Mesendoderm (in vitro differentiated cells): ENCODE measurements around the gene CENATAC.

Experiments
- DNase-seq: peaks from one replicate; pipeline ENCODE4 v3.0.0; 2013
- H2AK5ac ChIP-seq: 2 replicates; pipeline ENCODE4 v1.6.1; 2013; ENCODE audit warnings: low read length, inconsistent platforms
- H2BK120ac ChIP-seq: 2 replicates; pipeline ENCODE4 v1.6.1; 2013; ENCODE audit warnings: low read depth, mild to moderate bottlenecking, low read length, moderate library complexity, mixed read lengths
- H2BK15ac ChIP-seq: replicated peaks from 2 replicates; pipeline ENCODE4 v1.6.1; 2013; ENCODE audit warnings: low read depth, mild to moderate bottlenecking, moderate library complexity
- H2BK5ac ChIP-seq: 2 replicates; pipeline ENCODE4 v1.6.1; 2013; ENCODE audit warnings: low read length, inconsistent platforms
- H3K18ac ChIP-seq: 2 replicates; pipeline ENCODE4 v1.6.1; 2013; ENCODE audit warnings: mild to moderate bottlenecking, low read length, mixed read lengths
- H3K23ac ChIP-seq: one replicate; pipeline ENCODE4 v1.6.1; 2013; ENCODE audit warnings: low read length
- H3K27ac ChIP-seq: 2 replicates; pipeline ENCODE4 v1.5.1; 2013; ENCODE audit warnings: low read depth, mild to moderate bottlenecking, inconsistent platforms, low read length, moderate library complexity
- H3K27me3 ChIP-seq: 2 replicates; pipeline ENCODE4 v1.6.1; 2013; ENCODE audit warnings: low read length, control low read depth, mild to moderate bottlenecking, inconsistent platforms; ENCODE audit not compliant: insufficient read depth, poor library complexity
- H3K36me3 ChIP-seq: 2 replicates; pipeline ENCODE4 v1.6.1; 2013; ENCODE audit warnings: low read length, inconsistent platforms; ENCODE audit not compliant: control insufficient read depth, insufficient read depth
- H3K4ac ChIP-seq: one replicate; pipeline ENCODE4 v1.6.1; 2013; ENCODE audit warnings: low read depth, mild to moderate bottlenecking, low read length, moderate library complexity
- H3K4me1 ChIP-seq: 2 replicates; pipeline ENCODE4 v1.6.1; 2013; ENCODE audit warnings: low read depth, low read length, inconsistent platforms; ENCODE audit not compliant: control insufficient read depth
- H3K4me2 ChIP-seq: 2 replicates; pipeline ENCODE4 v1.6.1; 2013; ENCODE audit warnings: low read length
- H3K4me3 ChIP-seq: 2 replicates; pipeline ENCODE4 v1.5.1; 2013; ENCODE audit warnings: mild to moderate bottlenecking, low read length
- H3K56ac ChIP-seq: one replicate; pipeline ENCODE4 v1.6.1; 2013; ENCODE audit warnings: low read length
- H3K79me1 ChIP-seq: 2 replicates; pipeline ENCODE4 v1.6.1; 2013; ENCODE audit warnings: low read length, inconsistent platforms
- H3K79me2 ChIP-seq: 2 replicates; pipeline ENCODE4 v1.6.1; 2013; ENCODE audit warnings: mild to moderate bottlenecking, low read length; ENCODE audit not compliant: control insufficient read depth, insufficient read depth
- H3K9ac ChIP-seq: 2 replicates; pipeline ENCODE4 v1.6.1; 2013; ENCODE audit warnings: low read length, inconsistent platforms
- H4K5ac ChIP-seq: one replicate; pipeline ENCODE4 v1.6.1; 2013; ENCODE audit warnings: low read length
- H4K8ac ChIP-seq: one replicate; pipeline ENCODE4 v1.6.1; 2013; ENCODE audit warnings: low read depth, mild to moderate bottlenecking, control low read depth, low read length, moderate library complexity
- WGBS: extraction: QIAGEN DNeasy Blood & Tissue Kit; methylation state at CpG from one replicate; pipeline ENCODE4 v1.1.7; 2013; ENCODE audit warnings: low lambda C conversion rate, missing lambda C conversion rate; ENCODE audit not compliant: insufficient coverage; ENCODE audit errors: extremely low coverage; 5-methylcytosine and 5-hydroxymethylcytosine counted together

Gene CENATAC

DNA sequence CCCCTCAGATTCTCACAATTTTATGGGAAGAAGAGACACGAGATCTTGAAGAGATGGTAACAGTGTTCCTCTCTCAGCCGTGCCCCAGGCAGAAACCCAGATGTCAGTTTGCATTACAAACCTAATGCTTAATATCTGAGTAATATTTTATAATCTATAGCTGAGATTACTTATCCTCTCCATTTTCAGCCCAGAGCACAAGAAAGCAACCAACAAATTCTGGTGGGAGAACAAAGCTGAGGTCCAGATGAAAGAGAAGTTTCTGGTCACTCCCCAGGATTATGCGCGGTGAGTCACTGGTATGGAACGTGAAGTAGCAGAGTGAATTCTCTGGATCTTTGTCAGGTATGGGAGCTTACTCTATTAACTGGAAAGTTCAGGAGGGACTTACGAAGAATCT lies 884 bp downstream of the CENATAC start:
- H3K4me2 ChIP-seq: peak overlapping the region; percentile 99
- no peak overlapping the region for H3K23ac ChIP-seq
- peak overlapping the region; percentile 57 for H3K18ac ChIP-seq
- no peak overlapping the region for H4K8ac ChIP-seq
- peaks cover 8% of the 10 kb centered on the region for H3K79me2 ChIP-seq
- H3K4me3 ChIP-seq: peak overlapping the region; percentile 92
- peak; percentile 93 for DNase-seq
- peak overlapping the region; percentile 98 for H3K56ac ChIP-seq
- no peak overlapping the region for H2BK15ac ChIP-seq
- WGBS: no CpG with 5 or more reads among the region's 6 CpGs
- peaks cover 13% of the 10 kb centered on the region for H3K79me1 ChIP-seq
- peak overlapping the region; percentile 91 for H3K9ac ChIP-seq
- no peaks in the 10 kb centered on the region for H3K27me3 ChIP-seq
- peaks cover 2% of the 10 kb centered on the region for H3K4me1 ChIP-seq
- no peak overlapping the region for H2BK5ac ChIP-seq
- no peak overlapping the region for H2BK120ac ChIP-seq
- H4K5ac ChIP-seq: no peak overlapping the region
- H3K27ac ChIP-seq: peak overlapping the region; percentile 60
- H3K4ac ChIP-seq: peak overlapping the region; percentile 66
- H2AK5ac ChIP-seq: no peak overlapping the region
- no peaks in the 10 kb centered on the region for H3K36me3 ChIP-seq

DNA sequence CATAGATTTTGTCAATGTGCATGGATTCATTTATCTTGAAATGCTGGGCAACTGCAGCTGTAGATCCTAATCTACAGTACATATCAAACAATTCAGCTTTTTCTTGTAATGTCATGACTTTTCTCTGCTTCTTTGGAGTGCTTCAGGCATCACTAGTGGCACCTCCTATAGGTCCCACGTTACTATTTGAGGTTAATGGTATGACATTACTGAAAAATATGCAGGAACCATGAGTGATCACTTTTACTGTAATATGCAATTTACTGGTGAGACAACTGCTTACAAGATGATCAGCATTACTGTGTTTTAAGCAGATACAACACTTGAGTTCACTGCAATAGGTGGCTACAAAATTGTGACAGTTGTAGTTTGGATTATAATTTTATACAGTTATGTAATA lies 3.0 kb downstream of the CENATAC start:
- Histone ChIP-seq H3K36me3 (no peaks in the 10 kb centered on the region), H4K5ac (no peak overlapping the region), H2BK120ac (no peak overlapping the region), H3K4ac (no peak overlapping the region), H3K4me2 (no peak overlapping the region), H3K23ac (no peak overlapping the region), H3K56ac (no peak overlapping the region), H3K27ac (no peak overlapping the region), H3K4me3 (no peak overlapping the region), H3K9ac (no peak overlapping the region), H3K79me2 (peaks cover 8% of the 10 kb centered on the region), H3K27me3 (no peaks in the 10 kb centered on the region), H2AK5ac (no peak overlapping the region), H4K8ac (no peak overlapping the region), H2BK5ac (no peak overlapping the region), H3K79me1 (peaks cover 13% of the 10 kb centered on the region), H3K18ac (no peak overlapping the region), H3K4me1 (peaks cover 2% of the 10 kb centered on the region), H2BK15ac (no peak overlapping the region)
- no peak for DNase-seq
- WGBS: no CpG with 5 or more reads among the region's 1 CpG

DNA sequence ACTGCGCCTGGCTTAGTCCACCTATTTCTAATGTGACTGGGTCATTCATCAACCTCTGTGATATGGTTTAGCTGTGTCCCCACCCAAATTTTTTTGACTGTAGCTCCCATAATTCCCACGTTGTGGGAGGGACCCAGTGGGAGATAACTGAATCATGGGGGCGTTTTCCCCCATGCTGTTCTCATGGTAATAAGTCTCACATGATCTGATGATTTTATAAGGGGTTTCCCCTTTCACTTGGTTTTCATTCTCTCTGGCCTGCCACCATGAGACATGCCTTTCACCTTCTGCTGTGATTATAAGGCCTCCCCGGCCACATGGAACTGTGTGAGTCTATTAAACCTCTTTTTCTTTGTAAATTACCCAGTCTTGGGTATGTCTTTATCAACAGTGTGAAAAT lies 8.7 kb downstream of the CENATAC start:
- Histone ChIP-seq H3K56ac (no peak overlapping the region), H3K27me3 (no peaks in the 10 kb centered on the region), H3K18ac (no peak overlapping the region), H3K79me1 (peaks cover 1% of the 10 kb centered on the region), H3K4me1 (no peaks in the 10 kb centered on the region), H3K79me2 (no peaks in the 10 kb centered on the region), H3K9ac (no peak overlapping the region), H2AK5ac (no peak overlapping the region), H3K4me3 (no peak overlapping the region), H3K4ac (no peak overlapping the region), H2BK15ac (no peak overlapping the region), H3K4me2 (no peak overlapping the region), H4K8ac (no peak overlapping the region), H2BK5ac (no peak overlapping the region), H3K27ac (no peak overlapping the region), H2BK120ac (no peak overlapping the region), H3K23ac (no peak overlapping the region), H3K36me3 (no peaks in the 10 kb centered on the region), H4K5ac (no peak overlapping the region)
- no peak for DNase-seq
- WGBS: no CpG with 5 or more reads among the region's 4 CpGs

DNA sequence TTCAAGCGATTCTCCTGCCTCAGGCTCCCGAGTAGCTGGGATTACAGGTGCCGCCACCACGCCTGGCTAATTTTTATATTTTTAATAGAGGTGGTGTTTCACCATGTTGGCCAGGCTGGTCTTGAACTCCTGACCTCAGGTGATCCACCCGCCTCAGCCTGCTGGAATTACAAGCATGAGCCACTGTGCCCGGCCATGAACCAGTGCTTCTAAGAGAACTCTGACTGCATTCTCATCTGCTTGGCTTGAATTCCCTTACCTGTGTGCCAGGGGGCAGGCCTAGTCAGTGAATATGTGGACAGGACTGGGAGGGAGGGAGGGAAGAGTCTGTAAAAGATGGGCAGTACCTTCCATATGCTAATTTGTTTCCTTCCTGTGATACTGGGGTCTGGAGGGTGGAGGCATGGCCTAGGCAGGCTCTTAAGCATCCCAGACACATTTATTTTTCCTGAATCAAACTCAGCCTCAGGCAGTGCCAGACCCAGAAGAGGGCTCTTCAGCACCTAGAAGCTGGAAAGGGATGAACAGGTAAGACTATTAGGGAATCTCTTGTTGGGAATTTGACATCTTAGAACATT lies 13.6 kb downstream of the CENATAC start:
- no peak overlapping the region for H2BK120ac ChIP-seq
- no peak overlapping the region for H3K4ac ChIP-seq
- H2BK15ac ChIP-seq: no peak overlapping the region
- no CpG with 5 or more reads among the region's 6 CpGs for whole genome bisulfite sequencing
- peak; percentile 47 for DNase-seq
- H3K9ac ChIP-seq: no peak overlapping the region
- no peak overlapping the region for H3K27ac ChIP-seq
- H3K36me3 ChIP-seq: peaks cover 18% of the 10 kb centered on the region
- H2BK5ac ChIP-seq: no peak overlapping the region
- H3K18ac ChIP-seq: no peak overlapping the region
- H3K27me3 ChIP-seq: no peaks in the 10 kb centered on the region
- H3K4me1 ChIP-seq: no peaks in the 10 kb centered on the region
- no peak overlapping the region for H3K23ac ChIP-seq
- H3K79me2 ChIP-seq: peaks cover 7% of the 10 kb centered on the region
- no peak overlapping the region for H4K5ac ChIP-seq
- H3K4me2 ChIP-seq: no peak overlapping the region
- H4K8ac ChIP-seq: no peak overlapping the region
- no peak overlapping the region for H3K56ac ChIP-seq
- H2AK5ac ChIP-seq: no peak overlapping the region
- no peak overlapping the region for H3K4me3 ChIP-seq
- H3K79me1 ChIP-seq: peaks cover 1% of the 10 kb centered on the region

DNA sequence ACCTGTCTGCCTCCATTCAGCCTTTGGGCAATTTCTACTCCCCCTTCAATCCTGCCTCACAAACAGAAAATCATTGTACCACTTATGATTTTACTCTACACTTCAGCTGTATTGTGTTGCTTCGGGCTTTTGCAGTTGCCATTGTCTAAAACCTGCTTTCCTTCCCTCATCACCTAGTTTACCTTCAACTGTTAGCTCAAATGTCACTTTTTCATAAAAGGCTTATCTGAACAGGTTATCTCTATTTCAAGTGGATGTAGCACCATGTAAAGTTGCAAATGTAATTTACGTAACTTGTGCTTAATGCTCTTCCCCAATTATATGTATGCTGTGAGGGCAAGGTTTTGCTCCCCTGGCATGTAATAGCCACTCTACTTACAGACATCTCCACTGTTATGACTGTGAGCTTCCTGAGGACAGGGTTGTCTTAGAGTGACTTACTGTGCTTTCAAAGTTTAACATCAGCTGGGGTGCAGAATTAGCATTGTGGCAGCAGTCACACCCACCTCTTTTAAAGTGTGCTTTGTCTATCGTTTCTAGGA lies 14.8 kb downstream of the CENATAC start:
- Histone ChIP-seq H3K79me2 (peaks cover 18% of the 10 kb centered on the region), H3K36me3 (peaks cover 18% of the 10 kb centered on the region), H3K23ac (no peak overlapping the region), H3K4me2 (no peak overlapping the region), H3K79me1 (peaks cover 1% of the 10 kb centered on the region), H3K9ac (no peak overlapping the region), H2BK5ac (no peak overlapping the region), H2AK5ac (no peak overlapping the region), H2BK15ac (no peak overlapping the region), H4K8ac (no peak overlapping the region), H3K56ac (no peak overlapping the region), H3K4me1 (no peaks in the 10 kb centered on the region), H3K4ac (no peak overlapping the region), H3K4me3 (no peak overlapping the region), H4K5ac (no peak overlapping the region), H3K27me3 (no peaks in the 10 kb centered on the region), H3K27ac (no peak overlapping the region), H3K18ac (no peak overlapping the region), H2BK120ac (no peak overlapping the region)
- DNase-seq: no peak
- no CpG with 5 or more reads among the region's 3 CpGs for WGBS
